ENCODE data around the gene UNC119B. TPM values are rescaled to one million over a fixed set of nuclear protein-coding genes. Genes with fewer than 3 reads are reported as not detected.

The UNC119B gene
- 21.9 to 27.2 TPM (median 26.6 TPM) in 5 replicates for total RNA-seq (2022; extraction: Qiagen RNA extraction; ENCODE audit: low read depth)

GRCh38 chr12:120710031-120710804, at the start of gene UNC119B:
UNC119B (plus strand) TSS chr12:120710458; CDS start chr12:120710475, 17 bp downstream.

GRCh38 chr12:120686690-120687577, 23.3 kb upstream of the UNC119B start, which contains the start of gene MLEC:
MLEC (plus strand) TSS chr12:120687149; CDS start chr12:120687297, 148 bp downstream.

GRCh38 chr12:120725659-120726509, 15.6 kb downstream of the UNC119B start, which contains the start of gene ACADS:
ACADS (plus strand) TSS chr12:120725826; CDS start chr12:120725886, 60 bp downstream.

Other genes with a start within 250 kb of the UNC119B start
- 175 to 219 TPM (median 212 TPM) in 5 replicates for gene SRSF9, start 240.7 kb upstream of the UNC119B start, total RNA-seq (2022; extraction: Qiagen RNA extraction; ENCODE audit: low read depth)
- gene DYNLL1, start 214.3 kb upstream of the UNC119B start, total RNA-seq (2022; extraction: Qiagen RNA extraction; ENCODE audit: low read depth): 588 to 676 TPM (median 607 TPM) in 5 replicates
- gene COQ5, start 181.3 kb upstream of the UNC119B start, total RNA-seq (2022; extraction: Qiagen RNA extraction; ENCODE audit: low read depth): 26.2 to 29.6 TPM (median 28.6 TPM) in 5 replicates
- 95.9 to 105 TPM (median 103 TPM) in 5 replicates for gene RNF10, start 176.1 kb upstream of the UNC119B start, total RNA-seq (2022; extraction: Qiagen RNA extraction; ENCODE audit: low read depth)
- gene POP5, start 129.1 kb upstream of the UNC119B start, total RNA-seq (2022; extraction: Qiagen RNA extraction; ENCODE audit: low read depth): 45.9 to 59.8 TPM (median 51.9 TPM) in 5 replicates
- gene CABP1, start 69.8 kb upstream of the UNC119B start, total RNA-seq (2022; extraction: Qiagen RNA extraction; ENCODE audit: low read depth): 0.15 to 0.46 TPM (median 0.21 TPM) in 5 replicates
- 83.9 to 99.9 TPM (median 87.0 TPM) in 5 replicates for gene MLEC, start 23.3 kb upstream of the UNC119B start, total RNA-seq (2022; extraction: Qiagen RNA extraction; ENCODE audit: low read depth)
- gene ACADS, start 15.4 kb downstream of the UNC119B start, total RNA-seq (2022; extraction: Qiagen RNA extraction; ENCODE audit: low read depth): 10.1 to 11.3 TPM (median 10.5 TPM) in 5 replicates
- gene SPPL3, start 193.9 kb downstream of the UNC119B start, total RNA-seq (2022; extraction: Qiagen RNA extraction; ENCODE audit: low read depth): 29.5 to 50.9 TPM (median 49.0 TPM) in 5 replicates

Measured in A549 treated with GW870086 at 1 μM for 4 hours (cell line).